Spinal cord (tissue), 10 donors: ENCODE results near the gene CC2D1A. TPM values are rescaled to one million over a fixed set of nuclear protein-coding genes. Genes with fewer than 3 reads are reported as not detected.
A peak's percentile ranks its signal among the peaks of the same experiment; 100 is the strongest.

Experiments used
- DNase-seq, 6 donors: peaks; one replicate each; pipeline versions ENCODE4 v3.0.0 to v3.0.0-alpha.2; 2013 to 2015; ENCODE audit warnings: low spot score in 6 of 6, low read depth in 4 of 6
- H3K27ac ChIP-seq: one replicate; pipeline ENCODE4 v1.5.1; 2013; ENCODE audit warnings: low read depth, low read length, control low read depth
- H3K27me3 ChIP-seq: one replicate; pipeline ENCODE4 v1.6.1; 2013; ENCODE audit warnings: low read length; ENCODE audit not compliant: control insufficient read depth, insufficient read depth
- H3K36me3 ChIP-seq: one replicate; pipeline ENCODE4 v1.6.1; 2013; ENCODE audit warnings: low read length; ENCODE audit not compliant: control insufficient read depth, insufficient read depth
- H3K4me1 ChIP-seq: one replicate; pipeline ENCODE4 v1.6.1; 2013; ENCODE audit warnings: low read length; ENCODE audit not compliant: control insufficient read depth, insufficient read depth
- H3K4me3 ChIP-seq: one replicate; pipeline ENCODE4 v1.5.1; 2013; ENCODE audit warnings: low read depth, low read length, control low read depth
- H3K9me3 ChIP-seq: one replicate; pipeline ENCODE4 v1.6.1; 2013; ENCODE audit warnings: low read length; ENCODE audit not compliant: control insufficient read depth, insufficient read depth
- WGBS: methylation state at CpG from one replicate; pipeline ENCODE4 v1.1.5; 2013; ENCODE audit warnings: missing lambda C conversion rate; ENCODE audit not compliant: insufficient coverage; 5-methylcytosine and 5-hydroxymethylcytosine counted together
- polyA plus RNA-seq, 2 donors: library from polyadenylated mRNA; unstranded; fragments of 120-200 nt; gene quantifications; one replicate each; pipeline ENCODE4 v1.2.1, GENCODE V29; 2013; ENCODE audit not compliant: insufficient read length in 2 of 2
- total RNA-seq, 2 donors: library from RNA; depleted of rRNA in 1 of 2; stranded (reverse); fragments of 120-200 nt in 1 of 2; fragments of >200 nt in 1 of 2; gene quantifications; one replicate each; pipeline versions ENCODE4 v1.2.3 to v1.2.4, GENCODE V29; 2013 to 2014
- donor health status: healthy.

The CC2D1A gene
- total and polyA plus RNA-seq, 4 donors, result 11.8 to 112 (median 54.2) TPM

- H3K9me3 ChIP-seq, result no peaks in the 10 kb centered on the region
- no peak overlapping the region for H3K27ac ChIP-seq
- no peaks in the 10 kb centered on the region for H3K36me3 ChIP-seq
- WGBS, result 100% methylated on average over 1 of the region's 1 CpG
- peaks cover 16% of the 10 kb centered on the region for H3K4me1 ChIP-seq
- no peak overlapping the region for H3K4me3 ChIP-seq
- H3K27me3 ChIP-seq, result peaks cover 5% of the 10 kb centered on the region
- DNase-seq, result no peak
Observed at GRCh38 chr19:13942023-13942684, 36.2 kb downstream of the CC2D1A start.

GRCh38 chr19:13946414-13946813 lies 40.4 kb downstream of the CC2D1A start:
- H3K4me3 ChIP-seq, result no peak overlapping the region
- H3K9me3 ChIP-seq, result no peaks in the 10 kb centered on the region
- no peaks in the 10 kb centered on the region for H3K36me3 ChIP-seq
- no peak overlapping the region for H3K27ac ChIP-seq
- DNase-seq, result no peak
- H3K27me3 ChIP-seq, result no peaks in the 10 kb centered on the region
- peaks cover 3% of the 10 kb centered on the region for H3K4me1 ChIP-seq
- WGBS, result no CpG with 5 or more reads among the region's 4 CpGs

- H3K4me3 ChIP-seq, result no peak overlapping the region
- no peaks in the 10 kb centered on the region for H3K27me3 ChIP-seq
- WGBS, result no CpG with 5 or more reads among the region's 2 CpGs
- H3K27ac ChIP-seq, result no peak overlapping the region
- H3K36me3 ChIP-seq, result peaks cover 26% of the 10 kb centered on the region
- H3K4me1 ChIP-seq, result peaks cover 25% of the 10 kb centered on the region
- no peaks in the 10 kb centered on the region for H3K9me3 ChIP-seq
- no peak for DNase-seq
Observed at GRCh38 chr19:13951043-13951442, 45.0 kb downstream of the CC2D1A start.

GRCh38 chr19:13951799-13952153 lies 45.8 kb downstream of the CC2D1A start:
- Histone ChIP-seq H3K4me3 (peak overlapping the region; percentile 73), H3K36me3 (peaks cover 33% of the 10 kb centered on the region), H3K4me1 (peaks cover 25% of the 10 kb centered on the region), H3K27ac (peak overlapping the region; percentile 15), H3K9me3 (no peaks in the 10 kb centered on the region), H3K27me3 (no peaks in the 10 kb centered on the region)
- WGBS, result under 1% methylated on average over 17 of the region's 20 CpGs
- DNase-seq, result no peak

- peaks cover 25% of the 10 kb centered on the region for H3K4me1 ChIP-seq
- WGBS, result 0% methylated on average over 46 of the region's 65 CpGs
- DNase-seq, result peak; percentile 96 to 100 (median 99)
- H3K27me3 ChIP-seq, result no peaks in the 10 kb centered on the region
- peaks cover 39% of the 10 kb centered on the region for H3K36me3 ChIP-seq
- peak within 1 kb of the TSS; percentile 52 for H3K27ac ChIP-seq
- no peaks in the 10 kb centered on the region for H3K9me3 ChIP-seq
- H3K4me3 ChIP-seq, result peak within 1 kb of the TSS; percentile 73
Observed at GRCh38 chr19:13952154-13952930, 46.3 kb downstream of the CC2D1A start, which contains the start of gene DCAF15. Gene DCAF15, plus strand, starts transcription at chr19:13952509. Its CDS starts 4 bp downstream, at chr19:13952513.

GRCh38 chr19:13952931-13953531 lies 47.0 kb downstream of the CC2D1A start:
- Histone ChIP-seq H3K4me3 (peak overlapping the region; percentile 68), H3K9me3 (no peaks in the 10 kb centered on the region), H3K4me1 (peaks cover 25% of the 10 kb centered on the region), H3K27ac (peak overlapping the region; percentile 16), H3K27me3 (no peaks in the 10 kb centered on the region), H3K36me3 (peaks cover 46% of the 10 kb centered on the region)
- DNase-seq, result peak in 1 of 6 donors; percentile 30
- WGBS, result 10% methylated on average over 11 of the region's 13 CpGs

GRCh38 chr19:13954185-13954584 lies 48.2 kb downstream of the CC2D1A start:
- no peaks in the 10 kb centered on the region for H3K9me3 ChIP-seq
- no peaks in the 10 kb centered on the region for H3K27me3 ChIP-seq
- WGBS, result 89% methylated on average over 10 of the region's 15 CpGs
- peaks cover 25% of the 10 kb centered on the region for H3K4me1 ChIP-seq
- DNase-seq, result no peak
- H3K4me3 ChIP-seq, result no peak overlapping the region
- no peak overlapping the region for H3K27ac ChIP-seq
- H3K36me3 ChIP-seq, result peaks cover 57% of the 10 kb centered on the region

- Histone ChIP-seq H3K27ac (no peak overlapping the region), H3K36me3 (peaks cover 73% of the 10 kb centered on the region), H3K4me3 (no peak overlapping the region), H3K9me3 (no peaks in the 10 kb centered on the region), H3K4me1 (peaks cover 25% of the 10 kb centered on the region), H3K27me3 (no peaks in the 10 kb centered on the region)
- 93% methylated on average over 41 of the region's 42 CpGs for WGBS
- DNase-seq, result no peak
Observed at GRCh38 chr19:13955662-13956364, 49.8 kb downstream of the CC2D1A start.

GRCh38 chr19:13956365-13956744 lies 50.4 kb downstream of the CC2D1A start:
- Histone ChIP-seq H3K9me3 (no peaks in the 10 kb centered on the region), H3K27ac (no peak overlapping the region), H3K36me3 (peaks cover 79% of the 10 kb centered on the region), H3K4me1 (peaks cover 23% of the 10 kb centered on the region), H3K4me3 (no peak overlapping the region), H3K27me3 (no peaks in the 10 kb centered on the region)
- WGBS, result 95% methylated on average over 16 of the region's 16 CpGs
- DNase-seq, result no peak
